IPS-NIHi7 (cell line): ENCODE results near the gene WDR90.

ENCODE experiments used
- DNase-seq: peaks from one replicate; pipeline ENCODE4 v3.0.0; 2012; ENCODE audit warnings: mixed read lengths; ENCODE audit errors: extremely low spot score

WDR90 gene

GRCh38 chr16:638836-639235, 10.3 kb upstream of the WDR90 start:
- no peak for DNase-seq

GRCh38 chr16:640614-641013, 8.6 kb upstream of the WDR90 start:
- DNase-seq, result no peak

- peak; percentile 92 for DNase-seq
These were observed 7.6 kb upstream of the WDR90 start, which contains the start of gene MCRIP2 for GRCh38 chr16:641326-642188. MCRIP2 (plus strand) TSS chr16:641828; CDS start chr16:641992, 164 bp downstream.

GRCh38 chr16:642189-643049, 6.7 kb upstream of the WDR90 start:
- no peak for DNase-seq

- no peak for DNase-seq
These were observed 6.2 kb upstream of the WDR90 start for GRCh38 chr16:643050-643368.

- no peak for DNase-seq
These were observed 4.6 kb upstream of the WDR90 start for GRCh38 chr16:644556-644955.

- no peak for DNase-seq
These were observed 3.1 kb upstream of the WDR90 start for GRCh38 chr16:645852-646678.

- no peak for DNase-seq
These were observed 2.4 kb upstream of the WDR90 start for GRCh38 chr16:646679-647172.

- no peak for DNase-seq
These were observed 1.8 kb upstream of the WDR90 start for GRCh38 chr16:647173-647902.

- DNase-seq, result peak; percentile 71
These were observed 939 bp upstream of the WDR90 start for GRCh38 chr16:648071-648780.

- DNase-seq, result no peak
These were observed 466 bp downstream of the WDR90 start for GRCh38 chr16:649631-650030.

GRCh38 chr16:651844-652243, 2.7 kb downstream of the WDR90 start:
- DNase-seq, result no peak

- no peak for DNase-seq
These were observed 3.5 kb downstream of the WDR90 start for GRCh38 chr16:652454-653305.

GRCh38 chr16:654034-654433, 4.9 kb downstream of the WDR90 start:
- no peak for DNase-seq

- DNase-seq, result no peak
These were observed 8.3 kb downstream of the WDR90 start for GRCh38 chr16:657487-657886.

GRCh38 chr16:658679-659571, 9.8 kb downstream of the WDR90 start:
- no peak for DNase-seq

GRCh38 chr16:659618-660017, 10.5 kb downstream of the WDR90 start:
- no peak for DNase-seq

- no peak for DNase-seq
These were observed 10.9 kb downstream of the WDR90 start for GRCh38 chr16:660132-660458.
